CD4-positive, alpha-beta T cell (primary cell): ENCODE measurements around the gene LRRC45. TPM values are rescaled to one million over a fixed set of nuclear protein-coding genes. Genes with fewer than 3 reads are reported as not detected.

Experiments
- ATAC-seq: fragments of 200-7000 bp; cut with Tn5 transposase; one replicate; pipeline ENCODE4 v1.10.0; 2022; ENCODE audit warnings: mild to moderate bottlenecking; ENCODE audit not compliant: poor library complexity
- CTCF ChIA-PET: fragments of 350-600 bp; sonication (Branson Sonifier 250); formaldehyde crosslinking; loops from one replicate; lab custom pipeline; 2021; ENCODE audit warnings: antibody characterized with exemption, inconsistent platforms; lab: Charles Lee
- POLR2A ChIA-PET: fragments of 350-600 bp; sonication (Branson Sonifier 250); formaldehyde crosslinking; loops from one replicate; lab custom pipeline; 2021; ENCODE audit warnings: antibody characterized with exemption, inconsistent platforms; lab: Charles Lee
- DNase-seq, 14 experiments: peaks; one replicate each; pipeline ENCODE4 v3.0.0-alpha.2; 2013 to 2020; ENCODE audit warnings: mixed read lengths in 2 of 14
- H3K27ac ChIP-seq, 2 donors: one replicate each; pipeline versions ENCODE4 v1.5.1 to v1.7.0; 2013; ENCODE audit warnings: low read length in 2 of 2, low read depth in 1 of 2, mild to moderate bottlenecking in 1 of 2
- H3K27me3 ChIP-seq, 2 experiments: 1 replicate in 1 of 2; 2 replicates in 1 of 2; pipeline versions ENCODE4 v1.6.1 to v1.7.0; 2013; ENCODE audit warnings: low read length in 2 of 2, control low read depth in 1 of 2, mild to moderate bottlenecking in 1 of 2, moderate library complexity in 1 of 2; ENCODE audit not compliant: insufficient read depth in 2 of 2, control insufficient read depth in 1 of 2
- H3K36me3 ChIP-seq: one replicate; pipeline ENCODE4 v1.6.1; 2013; ENCODE audit warnings: low read length, control low read depth; ENCODE audit not compliant: insufficient read depth
- H3K4me1 ChIP-seq: one replicate; pipeline ENCODE4 v1.6.1; 2013; ENCODE audit warnings: low read length, control low read depth; ENCODE audit not compliant: insufficient read depth
- H3K4me3 ChIP-seq: one replicate; pipeline ENCODE4 v1.5.1; 2013; ENCODE audit warnings: mild to moderate bottlenecking, low read length, moderate library complexity
- H3K9me3 ChIP-seq, 2 experiments: 1 replicate in 1 of 2; 2 replicates in 1 of 2; pipeline versions ENCODE4 v1.6.1 to v1.7.0; 2013; ENCODE audit warnings: low read length in 2 of 2, mild to moderate bottlenecking in 2 of 2, control low read depth in 1 of 2, moderate library complexity in 1 of 2; ENCODE audit not compliant: control insufficient read depth in 1 of 2, insufficient read depth in 1 of 2
- H3K27ac Mint-ChIP-seq: one replicate; pipeline ENCODE4 v1.8.0; 2020; ENCODE audit warnings: mixed read lengths
- H3K27me3 Mint-ChIP-seq: one replicate; pipeline ENCODE4 v1.8.0; 2021; ENCODE audit warnings: mixed read lengths
- H3K36me3 Mint-ChIP-seq: one replicate; pipeline ENCODE4 v1.8.0; 2021; ENCODE audit warnings: low read depth, mixed read lengths
- H3K4me1 Mint-ChIP-seq: one replicate; pipeline ENCODE4 v1.8.0; 2021; ENCODE audit warnings: low read depth, mixed read lengths
- H3K4me3 Mint-ChIP-seq: one replicate; pipeline ENCODE4 v1.8.0; 2020; ENCODE audit warnings: mild to moderate bottlenecking, mixed read lengths
- H3K9me3 Mint-ChIP-seq: one replicate; pipeline ENCODE4 v1.8.0; 2020; ENCODE audit warnings: mixed read lengths
- intact Hi-C, 2 experiments: fragments of 100-400 bp; cut with DNase I in 1 of 2; cut with micrococcal nuclease in 1 of 2; formaldehyde crosslinking; loops; one replicate each; pipeline versions ENCODE4 v1.15.1 to v1.9.0; 2023 to 2025; cut with DNase I, micrococcal nuclease
- total RNA-seq, 174 experiments: library from RNA in 2 of 174; stranded (reverse) in 2 of 174; gene quantifications; one replicate each; pipeline ENCODE4 v1.2.3 and lab custom pipeline; 2021 to 2026
- TF ChIP-seq, protein P1 (sequence below): fragments of 200-600 bp; IDR thresholded peaks from one replicate; pipeline ENCODE4 v1.8.0; 2022; ENCODE audit warnings: antibody characterized with exemption, mild to moderate bottlenecking

The LRRC45 gene
- total RNA-seq, 2 experiments from 2014 or later, result 17.7 to 17.9 TPM

DNA sequence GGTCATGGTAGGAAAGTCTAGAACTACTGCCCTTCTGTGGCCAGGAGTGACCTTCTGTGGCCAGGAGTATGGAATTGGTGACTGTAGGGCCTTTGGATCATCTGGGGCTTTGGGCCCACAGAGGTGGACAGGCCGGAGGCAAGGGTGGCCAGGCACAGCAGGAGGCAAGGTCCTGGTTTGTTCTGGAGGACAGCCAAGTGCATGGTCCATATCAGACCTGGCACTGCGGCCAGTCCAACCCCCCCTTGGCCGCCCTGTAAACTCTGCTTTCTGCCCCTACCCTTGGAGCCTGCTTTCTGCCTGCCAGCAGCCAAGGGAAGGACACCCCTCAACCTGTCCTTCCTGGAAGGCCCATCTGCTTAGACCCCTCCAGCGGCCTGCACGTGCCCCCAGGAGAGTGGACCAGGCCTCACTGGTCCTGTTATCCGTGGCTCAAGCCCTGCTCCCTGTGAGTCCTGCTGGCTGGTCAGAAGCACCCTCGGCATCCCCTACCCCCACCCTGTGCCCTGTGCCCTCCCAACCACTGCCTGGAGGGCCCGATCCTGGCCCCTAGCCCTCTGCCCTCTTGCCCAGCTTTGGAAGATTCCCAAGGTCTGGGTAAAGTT, 16.7 kb downstream of the LRRC45 start:
- H3K27ac Mint-ChIP-seq, result no peak overlapping the region
- TF ChIP-seq, protein P1, sequence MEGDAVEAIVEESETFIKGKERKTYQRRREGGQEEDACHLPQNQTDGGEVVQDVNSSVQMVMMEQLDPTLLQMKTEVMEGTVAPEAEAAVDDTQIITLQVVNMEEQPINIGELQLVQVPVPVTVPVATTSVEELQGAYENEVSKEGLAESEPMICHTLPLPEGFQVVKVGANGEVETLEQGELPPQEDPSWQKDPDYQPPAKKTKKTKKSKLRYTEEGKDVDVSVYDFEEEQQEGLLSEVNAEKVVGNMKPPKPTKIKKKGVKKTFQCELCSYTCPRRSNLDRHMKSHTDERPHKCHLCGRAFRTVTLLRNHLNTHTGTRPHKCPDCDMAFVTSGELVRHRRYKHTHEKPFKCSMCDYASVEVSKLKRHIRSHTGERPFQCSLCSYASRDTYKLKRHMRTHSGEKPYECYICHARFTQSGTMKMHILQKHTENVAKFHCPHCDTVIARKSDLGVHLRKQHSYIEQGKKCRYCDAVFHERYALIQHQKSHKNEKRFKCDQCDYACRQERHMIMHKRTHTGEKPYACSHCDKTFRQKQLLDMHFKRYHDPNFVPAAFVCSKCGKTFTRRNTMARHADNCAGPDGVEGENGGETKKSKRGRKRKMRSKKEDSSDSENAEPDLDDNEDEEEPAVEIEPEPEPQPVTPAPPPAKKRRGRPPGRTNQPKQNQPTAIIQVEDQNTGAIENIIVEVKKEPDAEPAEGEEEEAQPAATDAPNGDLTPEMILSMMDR, result no peak
- POLR2A ChIA-PET, result no interaction called here

DNA sequence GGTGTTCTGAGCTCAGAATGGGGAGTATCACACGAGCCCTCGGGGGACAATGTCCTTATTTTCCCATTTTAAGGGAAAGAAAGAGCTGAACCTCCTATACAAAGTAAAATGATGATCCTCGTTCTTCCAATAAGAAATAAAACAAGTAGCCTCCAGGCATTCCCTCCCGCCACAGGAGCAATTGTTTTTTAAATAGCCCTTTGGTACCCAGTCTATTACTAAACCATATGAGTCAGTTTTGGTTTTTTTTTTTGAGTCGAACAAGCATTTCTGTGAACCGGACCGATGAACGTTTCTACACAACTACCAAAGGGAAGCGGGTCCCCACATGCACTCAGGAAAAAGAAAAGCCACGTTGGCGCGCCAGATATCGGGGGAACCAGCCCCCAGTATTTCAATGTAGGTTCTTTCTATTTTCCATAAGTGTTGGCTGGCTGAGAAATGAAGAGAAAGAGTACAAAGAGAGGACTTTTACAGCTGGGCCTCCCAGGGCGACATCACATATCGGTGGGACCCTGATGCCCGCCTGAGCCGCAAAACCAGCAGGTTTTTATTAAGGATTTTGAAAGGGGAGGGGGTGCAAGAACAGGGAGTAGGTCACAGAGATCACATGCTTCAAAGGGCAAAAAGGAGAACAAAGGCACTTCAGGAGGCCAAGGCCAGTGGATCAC, 18.2 kb downstream of the LRRC45 start:
- Histone ChIP-seq H3K36me3 (no peaks in the 10 kb centered on the region), H3K9me3 (no peaks in the 10 kb centered on the region), H3K27me3 (no peaks in the 10 kb centered on the region), H3K27ac (no peak overlapping the region), H3K4me3 (no peak overlapping the region), H3K4me1 (peaks cover 16% of the 10 kb centered on the region)
- ATAC-seq (no peak), DNase-seq (no peak)
- peaks cover 7% of the 10 kb centered on the region for H3K36me3 Mint-ChIP-seq
- no peaks in the 10 kb centered on the region for H3K9me3 Mint-ChIP-seq
- no peaks in the 10 kb centered on the region for H3K27me3 Mint-ChIP-seq
- ChIA-PET CTCF (interaction anchor here (1.7 to 2.8 kb wide), 2 partner anchors 11 to 82 kb away, joined by 5 to 10 read pairs; no protein-coding TSS in a partner anchor), POLR2A (no interaction called here)
- intact Hi-C loops, result no loop called here
- TF ChIP-seq, protein P1, result no peak
- no peak overlapping the region for H3K4me3 Mint-ChIP-seq
- peaks cover 9% of the 10 kb centered on the region for H3K4me1 Mint-ChIP-seq
- peak overlapping the region; percentile 33 for H3K27ac Mint-ChIP-seq

More for the DNA sequence above, 16.7 kb downstream of the LRRC45 start:
- intact Hi-C loops, result loop anchor here (5.0 to 10.0 kb wide), 6 partner anchors 85 to 515 kb away; partner anchors contain the start of genes HEXD (in 2 of the 2) and OGFOD3 (in 2 of the 2)
- no peaks in the 10 kb centered on the region for H3K27me3 ChIP-seq
- Mint-ChIP-seq H3K9me3 (no peaks in the 10 kb centered on the region), H3K27me3 (no peaks in the 10 kb centered on the region), H3K36me3 (peaks cover 16% of the 10 kb centered on the region), H3K4me3 (peak overlapping the region; percentile 46), H3K4me1 (peaks cover 18% of the 10 kb centered on the region)
- no peak for DNase-seq
- CTCF ChIA-PET, result interaction anchor here (1.7 to 2.8 kb wide), 2 partner anchors 9 to 80 kb away, joined by 5 to 10 read pairs; no protein-coding TSS in a partner anchor
- H3K36me3 ChIP-seq, result no peaks in the 10 kb centered on the region
- no peaks in the 10 kb centered on the region for H3K9me3 ChIP-seq
- H3K4me1 ChIP-seq, result peaks cover 25% of the 10 kb centered on the region
- ATAC-seq, result no peak
- H3K27ac ChIP-seq, result no peak overlapping the region
- H3K4me3 ChIP-seq, result no peak overlapping the region

DNA sequence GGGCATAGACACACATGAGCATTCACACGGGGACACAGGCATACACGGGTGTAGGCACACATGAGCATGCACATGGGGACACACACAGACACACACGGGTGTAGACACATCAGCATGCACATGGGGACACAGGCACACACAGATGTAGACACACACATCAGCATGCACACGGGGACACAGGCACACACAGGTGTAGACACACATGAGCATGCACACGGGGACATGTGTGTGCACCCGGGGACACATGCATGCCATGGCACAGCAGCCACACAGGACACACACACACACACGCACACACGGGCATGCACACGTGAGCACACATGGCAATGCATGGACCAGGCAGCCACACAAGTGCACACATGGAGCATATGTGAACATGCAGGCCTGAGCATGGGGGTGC, 19.5 kb downstream of the LRRC45 start:
- H3K27ac Mint-ChIP-seq, result no peak overlapping the region
- H3K9me3 ChIP-seq, result no peaks in the 10 kb centered on the region
- H3K4me1 Mint-ChIP-seq, result peaks cover 9% of the 10 kb centered on the region
- peaks cover 5% of the 10 kb centered on the region for H3K36me3 ChIP-seq
- H3K4me1 ChIP-seq, result peaks cover 5% of the 10 kb centered on the region
- no peaks in the 10 kb centered on the region for H3K9me3 Mint-ChIP-seq
- peaks cover 10% of the 10 kb centered on the region for H3K36me3 Mint-ChIP-seq
- H3K4me3 Mint-ChIP-seq, result no peak overlapping the region
- ChIA-PET CTCF (no interaction called here), POLR2A (no interaction called here)
- TF ChIP-seq, protein P1, result no peak
- ATAC-seq (no peak), DNase-seq (no peak)
- intact Hi-C loops, result no loop called here
- no peak overlapping the region for H3K4me3 ChIP-seq
- no peaks in the 10 kb centered on the region for H3K27me3 Mint-ChIP-seq
- H3K27me3 ChIP-seq, result no peaks in the 10 kb centered on the region
- no peak overlapping the region for H3K27ac ChIP-seq
